Measurements from ENCODE around the gene MMS22L.

Gene MMS22L

DNA sequence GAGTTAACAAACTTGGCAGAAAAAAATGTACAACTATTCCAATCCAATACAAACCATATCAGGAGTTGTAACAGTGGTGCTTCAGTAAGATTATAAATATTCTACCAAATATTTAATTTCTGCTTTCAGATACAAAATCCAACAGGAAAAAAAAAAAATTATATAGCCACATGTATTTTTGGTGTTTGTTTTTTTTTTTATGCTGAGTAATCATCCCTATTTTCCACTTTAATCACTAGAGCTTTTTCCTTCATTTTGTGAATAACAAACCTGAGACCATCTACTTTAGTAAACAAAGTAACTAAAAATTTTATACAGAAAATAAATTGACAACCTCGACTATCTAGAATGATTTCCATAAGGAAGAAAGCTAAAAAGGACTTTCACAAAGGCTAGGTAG, 36.2 kb downstream of the MMS22L start:
- in situ Hi-C loops (cut with MboI; ENCODE audit: low sequenced_read_pairs, unreplicated experiment): no loop called here
- TF ChIP-seq, protein P1, sequence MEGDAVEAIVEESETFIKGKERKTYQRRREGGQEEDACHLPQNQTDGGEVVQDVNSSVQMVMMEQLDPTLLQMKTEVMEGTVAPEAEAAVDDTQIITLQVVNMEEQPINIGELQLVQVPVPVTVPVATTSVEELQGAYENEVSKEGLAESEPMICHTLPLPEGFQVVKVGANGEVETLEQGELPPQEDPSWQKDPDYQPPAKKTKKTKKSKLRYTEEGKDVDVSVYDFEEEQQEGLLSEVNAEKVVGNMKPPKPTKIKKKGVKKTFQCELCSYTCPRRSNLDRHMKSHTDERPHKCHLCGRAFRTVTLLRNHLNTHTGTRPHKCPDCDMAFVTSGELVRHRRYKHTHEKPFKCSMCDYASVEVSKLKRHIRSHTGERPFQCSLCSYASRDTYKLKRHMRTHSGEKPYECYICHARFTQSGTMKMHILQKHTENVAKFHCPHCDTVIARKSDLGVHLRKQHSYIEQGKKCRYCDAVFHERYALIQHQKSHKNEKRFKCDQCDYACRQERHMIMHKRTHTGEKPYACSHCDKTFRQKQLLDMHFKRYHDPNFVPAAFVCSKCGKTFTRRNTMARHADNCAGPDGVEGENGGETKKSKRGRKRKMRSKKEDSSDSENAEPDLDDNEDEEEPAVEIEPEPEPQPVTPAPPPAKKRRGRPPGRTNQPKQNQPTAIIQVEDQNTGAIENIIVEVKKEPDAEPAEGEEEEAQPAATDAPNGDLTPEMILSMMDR (IDR thresholded peaks at IDR 0.05; ENCODE audit: borderline replicate concordance, control extremely low read depth, extremely low read depth, insufficient read depth, missing control alignments): no peak
- DNase-seq (ENCODE audit: low spot score): no peak

DNA sequence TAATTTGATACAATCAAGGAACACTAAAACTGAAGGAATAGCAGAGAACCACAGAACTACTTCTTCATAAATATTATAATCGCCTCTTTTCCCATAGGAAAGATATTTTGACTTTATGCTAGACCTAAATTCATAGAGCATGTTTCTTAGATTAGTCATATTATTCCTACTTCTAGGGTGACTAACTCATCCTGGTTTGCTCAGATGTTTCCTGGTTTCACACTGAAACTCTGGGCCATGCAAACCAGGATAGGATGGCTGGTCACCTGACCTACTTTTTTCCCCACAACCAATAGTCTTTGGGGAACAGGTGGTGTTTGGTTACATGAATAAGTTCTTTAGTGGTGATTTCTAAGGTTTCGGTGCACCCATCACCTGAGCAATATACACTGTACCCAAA, 42.8 kb downstream of the MMS22L start:
- TF ChIP-seq, protein P1 (IDR thresholded peaks at IDR 0.05; ENCODE audit: borderline replicate concordance, control extremely low read depth, extremely low read depth, insufficient read depth, missing control alignments): no peak
- in situ Hi-C loops (cut with MboI; ENCODE audit: low sequenced_read_pairs, unreplicated experiment): no loop called here
- no peak for DNase-seq (ENCODE audit: low spot score)

- in situ Hi-C loops (cut with MboI; ENCODE audit: low sequenced_read_pairs, unreplicated experiment): no loop called here
- TF ChIP-seq, protein P1 (IDR thresholded peaks at IDR 0.05; ENCODE audit: borderline replicate concordance, control extremely low read depth, extremely low read depth, insufficient read depth, missing control alignments): no peak
- DNase-seq (ENCODE audit: low spot score): no peak
These were observed 51.1 kb downstream of the MMS22L start for GRCh38 chr6:97231911-97232310.

DNA sequence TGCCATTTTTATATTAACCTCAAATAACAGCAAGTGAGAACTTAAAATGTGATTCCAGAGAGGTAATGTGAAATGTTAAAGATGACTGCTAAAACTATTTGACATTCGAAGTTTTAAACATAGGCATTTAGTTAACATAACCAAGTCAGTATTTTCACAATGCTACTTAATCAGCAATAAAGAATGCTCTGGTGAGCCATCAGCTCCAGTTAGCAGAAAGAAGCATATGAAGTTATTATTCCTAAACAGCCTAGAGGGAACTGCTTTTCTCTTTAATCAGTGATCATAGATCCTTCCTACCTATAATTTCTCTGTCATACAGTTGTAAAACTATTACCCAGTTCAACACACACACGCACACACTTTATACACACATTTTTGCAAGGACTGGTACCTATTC, 60.1 kb downstream of the MMS22L start:
- in situ Hi-C loops (cut with MboI; ENCODE audit: low sequenced_read_pairs, unreplicated experiment): no loop called here
- no peak for DNase-seq (ENCODE audit: low spot score)
- TF ChIP-seq, protein P1 (IDR thresholded peaks at IDR 0.05; ENCODE audit: borderline replicate concordance, control extremely low read depth, extremely low read depth, insufficient read depth, missing control alignments): no peak

- in situ Hi-C loops (cut with MboI; ENCODE audit: low sequenced_read_pairs, unreplicated experiment): no loop called here
- TF ChIP-seq, protein P1 (IDR thresholded peaks at IDR 0.05; ENCODE audit: borderline replicate concordance, control extremely low read depth, extremely low read depth, insufficient read depth, missing control alignments): no peak
- no peak for DNase-seq (ENCODE audit: low spot score)
These were observed 64.1 kb downstream of the MMS22L start for GRCh38 chr6:97218912-97219311.

- DNase-seq (ENCODE audit: low spot score): no peak
- TF ChIP-seq, protein P1 (IDR thresholded peaks at IDR 0.05; ENCODE audit: borderline replicate concordance, control extremely low read depth, extremely low read depth, insufficient read depth, missing control alignments): no peak
- in situ Hi-C loops (cut with MboI; ENCODE audit: low sequenced_read_pairs, unreplicated experiment): no loop called here
These were observed 67.8 kb downstream of the MMS22L start for GRCh38 chr6:97215157-97215769.

All from GM13976 (cell line).